ENCODE results near the gene STK38L. TPM values are rescaled to one million over a fixed set of nuclear protein-coding genes. Genes with fewer than 3 reads are reported as not detected.

Gene STK38L
- total RNA-seq, 6 donors from 2014 or later = 11.1 to 31.7 (median 17.6) TPM

DNA sequence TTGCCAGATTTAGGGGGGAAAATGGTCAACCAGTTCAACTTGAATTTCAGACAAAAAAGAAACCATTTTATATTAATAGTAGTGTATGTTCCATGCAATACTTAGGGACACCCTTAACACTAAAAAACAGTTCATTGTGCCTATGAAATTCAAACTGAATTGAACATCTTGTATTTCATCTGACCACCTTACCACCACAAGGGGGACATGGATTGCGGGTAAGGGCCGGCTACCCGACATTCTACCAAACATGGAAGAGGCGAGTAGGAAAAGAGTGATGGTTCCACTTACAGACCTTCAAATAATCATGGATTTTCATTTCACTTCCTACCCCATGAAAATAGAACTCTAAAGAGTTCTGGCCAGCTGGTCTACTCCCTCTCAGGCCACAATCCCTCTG, 10.3 kb upstream of the STK38L start:
- Histone ChIP-seq H3K4me3 (no peak overlapping the region), H3K36me3 (no peaks in the 10 kb centered on the region), H3K27me3 (no peaks in the 10 kb centered on the region), H3K27ac (no peak overlapping the region), H3K4me1 (peaks cover 0 to 3% (median under 1%) of the 10 kb centered on the region in 4 donors), H3K9me3 (no peaks in the 10 kb centered on the region)
- ATAC-seq (ENCODE audit: low FRiP score in 2 of 2) = no peak
- 86 to 94% methylated on average over 4 of the region's 4 CpGs for WGBS, 2 donors
- DNase-seq = no peak
- TF ChIP-seq POLR2A (IDR thresholded peaks at IDR 0.05) (no peak), EP300 (IDR thresholded peaks at IDR 0.05) (no peak), POLR2AphosphoS5 (IDR thresholded peaks at IDR 0.05) (no peak)
- TF ChIP-seq, protein P1, sequence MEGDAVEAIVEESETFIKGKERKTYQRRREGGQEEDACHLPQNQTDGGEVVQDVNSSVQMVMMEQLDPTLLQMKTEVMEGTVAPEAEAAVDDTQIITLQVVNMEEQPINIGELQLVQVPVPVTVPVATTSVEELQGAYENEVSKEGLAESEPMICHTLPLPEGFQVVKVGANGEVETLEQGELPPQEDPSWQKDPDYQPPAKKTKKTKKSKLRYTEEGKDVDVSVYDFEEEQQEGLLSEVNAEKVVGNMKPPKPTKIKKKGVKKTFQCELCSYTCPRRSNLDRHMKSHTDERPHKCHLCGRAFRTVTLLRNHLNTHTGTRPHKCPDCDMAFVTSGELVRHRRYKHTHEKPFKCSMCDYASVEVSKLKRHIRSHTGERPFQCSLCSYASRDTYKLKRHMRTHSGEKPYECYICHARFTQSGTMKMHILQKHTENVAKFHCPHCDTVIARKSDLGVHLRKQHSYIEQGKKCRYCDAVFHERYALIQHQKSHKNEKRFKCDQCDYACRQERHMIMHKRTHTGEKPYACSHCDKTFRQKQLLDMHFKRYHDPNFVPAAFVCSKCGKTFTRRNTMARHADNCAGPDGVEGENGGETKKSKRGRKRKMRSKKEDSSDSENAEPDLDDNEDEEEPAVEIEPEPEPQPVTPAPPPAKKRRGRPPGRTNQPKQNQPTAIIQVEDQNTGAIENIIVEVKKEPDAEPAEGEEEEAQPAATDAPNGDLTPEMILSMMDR (IDR thresholded peaks at IDR 0.05) = no peak

DNA sequence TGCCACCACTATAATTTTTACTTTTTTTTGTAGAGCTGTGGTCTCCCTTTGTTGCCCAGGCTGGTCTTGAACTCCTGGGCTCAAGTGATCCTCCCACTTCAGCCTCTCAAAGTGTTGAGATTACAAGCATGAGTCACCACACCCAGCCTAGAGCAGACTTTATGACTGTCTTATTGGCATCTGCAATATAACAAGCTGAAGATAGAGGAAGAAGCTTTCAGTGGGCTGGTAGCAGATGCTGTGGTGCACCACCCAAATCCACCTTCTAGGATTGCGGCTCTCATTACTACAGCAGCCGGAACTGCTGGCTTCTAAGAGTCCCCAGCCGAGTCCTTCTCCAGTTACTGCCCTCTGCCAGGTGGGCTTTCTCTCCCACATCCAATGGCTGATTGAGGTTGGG, 7.6 kb upstream of the STK38L start:
- Histone ChIP-seq H3K27ac (no peak overlapping the region), H3K4me1 (peaks cover 0 to 3% (median 1%) of the 10 kb centered on the region in 4 donors), H3K9me3 (no peaks in the 10 kb centered on the region), H3K4me3 (no peak overlapping the region), H3K36me3 (no peaks in the 10 kb centered on the region), H3K27me3 (no peaks in the 10 kb centered on the region)
- WGBS, 2 donors = 82 to 88% methylated on average over 3 of the region's 3 CpGs
- peak in 1 of 2 donors; percentile 73 for ATAC-seq (ENCODE audit: low FRiP score in 2 of 2)
- TF ChIP-seq, protein P1 (IDR thresholded peaks at IDR 0.05) = no peak
- TF ChIP-seq POLR2A (IDR thresholded peaks at IDR 0.05) (no peak), EP300 (IDR thresholded peaks at IDR 0.05) (no peak), POLR2AphosphoS5 (IDR thresholded peaks at IDR 0.05) (no peak)
- peak in 1 of 2 donors; percentile 27 for DNase-seq

DNA sequence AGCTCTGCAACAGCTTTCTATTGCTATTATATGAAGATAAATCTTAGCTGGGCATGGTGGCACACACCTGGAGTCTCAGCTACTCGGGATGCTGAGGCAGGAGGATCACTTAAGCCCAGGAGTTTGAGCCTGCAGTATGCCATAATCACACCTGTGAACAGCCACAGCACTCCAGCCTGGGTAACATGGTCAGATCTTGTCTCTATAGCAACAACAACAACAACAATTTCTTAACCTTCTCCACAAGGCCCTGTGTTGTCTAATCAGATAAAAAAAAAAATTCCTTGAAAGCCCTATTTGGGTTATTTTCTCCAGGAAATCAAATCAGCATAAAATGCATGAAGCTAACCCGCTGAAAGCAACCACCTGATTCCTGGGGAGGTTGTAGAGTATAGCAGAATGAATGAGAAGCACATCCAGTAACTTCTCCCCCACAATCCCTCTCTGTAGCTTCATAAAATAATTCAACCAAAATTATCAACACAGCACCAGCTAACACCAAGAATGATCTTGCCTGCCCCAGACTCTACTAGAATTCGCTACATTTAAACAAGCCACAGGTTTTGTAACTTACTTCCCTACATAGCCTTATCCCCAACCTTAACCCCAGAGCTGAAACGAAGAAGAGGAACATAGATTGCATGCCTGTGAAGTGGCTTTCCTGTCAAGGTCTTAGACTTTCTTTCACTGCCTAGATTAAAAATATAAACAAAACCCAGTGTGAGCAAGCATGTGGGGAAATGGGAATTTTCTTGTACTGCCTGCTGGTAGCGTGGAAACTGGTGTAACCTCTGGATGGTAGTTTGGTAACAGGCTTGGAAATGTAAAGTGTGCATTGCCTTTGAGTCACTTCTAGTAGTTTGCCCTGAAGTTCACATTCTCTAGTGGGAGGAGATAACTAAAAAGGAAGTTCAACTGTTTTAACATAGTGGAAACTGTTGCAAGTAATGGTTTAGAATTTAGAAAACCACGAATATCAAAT, 6.0 kb upstream of the STK38L start:
- WGBS, 2 donors = 63 to 66% methylated on average over 6 of the region's 6 CpGs
- Histone ChIP-seq H3K27me3 (no peaks in the 10 kb centered on the region), H3K4me1 (peaks cover 0 to 3% (median 1%) of the 10 kb centered on the region in 4 donors), H3K36me3 (no peaks in the 10 kb centered on the region), H3K4me3 (no peak overlapping the region), H3K9me3 (no peaks in the 10 kb centered on the region), H3K27ac (peak overlapping the region; percentile 42 to 67 (median 55))
- TF ChIP-seq POLR2A (IDR thresholded peaks at IDR 0.05) = no peak
- no peak for TF ChIP-seq POLR2AphosphoS5 (IDR thresholded peaks at IDR 0.05)
- ATAC-seq (ENCODE audit: low FRiP score in 2 of 2) = peak; percentile 72 to 80
- DNase-seq = no peak

DNA sequence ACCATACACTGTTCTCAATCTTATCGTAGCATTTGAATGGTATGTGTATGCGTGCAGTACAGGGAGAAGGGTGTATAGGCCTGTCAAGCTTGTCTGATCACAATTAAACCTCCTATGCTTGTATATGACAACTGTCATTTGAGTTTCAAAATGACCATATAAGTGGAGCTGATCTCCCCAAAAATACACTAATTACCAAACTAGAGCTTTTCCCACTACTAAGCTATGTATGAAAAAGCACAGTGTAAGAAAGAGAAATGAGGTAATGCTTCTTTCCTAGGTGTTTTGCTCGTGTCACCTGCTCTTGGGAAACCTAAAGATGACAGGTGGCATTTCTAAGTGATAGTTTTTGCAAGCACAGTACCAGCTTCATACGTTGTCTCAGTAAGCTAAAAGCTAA, 1.1 kb upstream of the STK38L start:
- H3K27ac ChIP-seq = peak overlapping the region in 3 of 4 donors; percentile 87 to 94 (median 93)
- no peak for DNase-seq
- TF ChIP-seq POLR2A (IDR thresholded peaks at IDR 0.05) (no peak), POLR2AphosphoS5 (IDR thresholded peaks at IDR 0.05) (no peak), EP300 (IDR thresholded peaks at IDR 0.05) (no peak)
- TF ChIP-seq, protein P1 (IDR thresholded peaks at IDR 0.05) = no peak
- H3K27me3 ChIP-seq = no peaks in the 10 kb centered on the region
- H3K9me3 ChIP-seq = no peaks in the 10 kb centered on the region
- no peak for ATAC-seq (ENCODE audit: low FRiP score in 2 of 2)
- peaks cover 16 to 28% (median 19%) of the 10 kb centered on the region in 4 donors for H3K4me1 ChIP-seq
- no peaks in the 10 kb centered on the region for H3K36me3 ChIP-seq
- no peak overlapping the region for H3K4me3 ChIP-seq
- 89 to 96% methylated on average over 4 of the region's 4 CpGs for WGBS, 2 donors

DNA sequence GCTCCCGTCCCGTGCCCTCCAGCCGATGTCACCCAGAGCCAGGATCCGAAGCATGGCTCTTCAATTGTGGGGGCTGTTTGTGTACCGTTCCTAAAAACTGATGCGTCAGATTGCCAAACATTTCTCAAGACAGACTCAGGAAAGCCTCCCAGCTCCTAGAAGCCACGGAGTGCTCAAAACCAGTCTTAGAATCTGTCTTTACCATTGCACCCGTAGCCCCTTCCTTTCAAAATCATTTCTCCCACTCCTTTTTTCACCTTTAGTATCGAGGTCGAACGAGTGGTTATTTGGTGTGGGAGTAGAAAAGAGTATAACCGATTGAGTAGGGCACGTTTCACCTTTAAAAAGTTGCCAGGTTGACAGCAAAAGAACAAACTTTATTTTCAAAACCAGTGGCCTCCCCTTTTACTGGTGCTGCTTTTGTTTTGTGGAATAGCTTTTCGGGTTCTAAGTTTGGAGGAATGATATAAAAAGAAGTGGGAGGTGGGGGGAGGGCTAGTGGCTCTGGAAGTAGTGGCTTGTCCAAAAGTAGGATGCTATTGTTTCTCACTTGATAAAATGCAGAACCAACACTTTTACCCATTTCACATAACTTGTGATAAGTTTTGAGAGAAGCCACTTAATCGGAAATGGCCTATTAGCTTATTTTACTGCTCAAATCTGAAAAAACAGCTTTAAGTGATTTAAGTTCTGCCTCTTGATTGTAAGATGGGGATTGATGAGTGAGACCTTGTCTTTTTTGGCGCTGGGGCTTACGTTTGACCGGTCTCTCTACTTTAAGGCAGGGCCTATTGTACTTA, 803 bp downstream of the STK38L start:
- no peaks in the 10 kb centered on the region for H3K27me3 ChIP-seq
- H3K4me1 ChIP-seq = peaks cover 16 to 25% (median 19%) of the 10 kb centered on the region in 4 donors
- H3K9me3 ChIP-seq = no peaks in the 10 kb centered on the region
- no peaks in the 10 kb centered on the region for H3K36me3 ChIP-seq
- TF ChIP-seq, protein P1 (IDR thresholded peaks at IDR 0.05) = no peak
- TF ChIP-seq POLR2AphosphoS5 (IDR thresholded peaks at IDR 0.05) = no peak
- no peak for TF ChIP-seq POLR2A (IDR thresholded peaks at IDR 0.05)
- no peak for TF ChIP-seq EP300 (IDR thresholded peaks at IDR 0.05)
- WGBS, 2 donors = 6 to 9% methylated on average over 18 of the region's 18 CpGs
- ATAC-seq (ENCODE audit: low FRiP score in 2 of 2) (peak; percentile 19 to 68), DNase-seq (no peak)
- peak overlapping the region; percentile 59 to 82 (median 64) for H3K4me3 ChIP-seq
- peak overlapping the region; percentile 87 to 94 (median 91) for H3K27ac ChIP-seq
